ENCODE data around the gene SHF. TPM values are rescaled to one million over a fixed set of nuclear protein-coding genes. Genes with fewer than 3 reads are reported as not detected.

The SHF gene
- total and polyA plus RNA-seq, 2 of the 8 experiments (the other 6 are each of a cell fraction or from before 2014, with no cell fraction given): 13.1 to 26.7 TPM

- TF ChIP-seq TBP (IDR thresholded peaks at IDR 0.05; ENCODE audit: low read depth, low read length): no peak
- TF ChIP-seq ZNF274 (IDR thresholded peaks at IDR 0.05; ENCODE audit: borderline replicate concordance, extremely low read depth, low read length): no peak
- TF ChIP-seq CHD1 (IDR thresholded peaks at IDR 0.05; ENCODE audit: low read depth, low read length): no peak
These were observed 67.4 kb downstream of the SHF start (continued) for GRCh38 chr15:45120081-45120972.
